PC-3 (cell line): ENCODE results near the gene ADGRV1. TPM values are rescaled to one million over a fixed set of nuclear protein-coding genes. Genes with fewer than 3 reads are reported as not detected.

Source experiments
- ATAC-seq: fragments of 200-7000 bp; cut with Tn5 transposase; 2 replicates; pipeline ENCODE4 v1.9.1; 2020; ENCODE audit warnings: mild to moderate bottlenecking, moderate library complexity
- BruUV-seq: library from RNA; stranded (reverse); fragments of 400-500 nt; replicated peaks from 2 replicates; lab custom pipeline; 2021; lab: Mats Ljungman, UMichigan
- CTCF ChIA-PET: fragments of 300-600 bp; sonication (Branson Sonifier 250); formaldehyde crosslinking; loops from one replicate; lab custom pipeline; 2022; ENCODE audit warnings: antibody characterized with exemption; lab: Charles Lee
- POLR2A ChIA-PET: fragments of 300-600 bp; sonication (Branson Sonifier 250); formaldehyde crosslinking; loops from one replicate; lab custom pipeline; 2022; ENCODE audit warnings: antibody characterized with exemption; ENCODE audit not compliant: unreplicated experiment; lab: Charles Lee
- DNase-seq: peaks from one replicate; pipeline ENCODE4 v3.0.0-alpha.2; 2015
- H2AFZ ChIP-seq: fragments of 300-600 bp; sonication (generic); 2 replicates; pipeline ENCODE4 v1.6.0; 2016; ENCODE audit warnings: antibody characterized with exemption, low read length
- H3F3A ChIP-seq: fragments of 300-600 bp; sonication (generic); one replicate; pipeline ENCODE4 v1.6.0; 2017; ENCODE audit warnings: antibody characterized with exemption, low read length, control low read depth, mild to moderate bottlenecking; ENCODE audit not compliant: unreplicated experiment
- H3K27ac ChIP-seq: fragments of 300-600 bp; sonication (generic); 2 replicates; pipeline ENCODE4 v1.5.1; 2016; ENCODE audit warnings: mild to moderate bottlenecking, low read length
- H3K27me3 ChIP-seq: fragments of 300-600 bp; sonication (generic); 2 replicates; pipeline ENCODE4 v1.6.1; 2016; ENCODE audit warnings: low read length, mixed read lengths
- H3K36me3 ChIP-seq: fragments of 300-600 bp; sonication (generic); 2 replicates; pipeline ENCODE4 v1.6.1; 2016; ENCODE audit warnings: low read depth, mixed run types, low read length, mixed read lengths
- H3K4me1 ChIP-seq: fragments of 300-600 bp; sonication (generic); 2 replicates; pipeline ENCODE4 v1.5.1; 2016; ENCODE audit warnings: low read length; ENCODE audit not compliant: insufficient read depth
- H3K4me2 ChIP-seq: fragments of 300-600 bp; sonication (generic); 2 replicates; pipeline ENCODE4 v1.6.0; 2016; ENCODE audit warnings: low read length
- H3K4me3 ChIP-seq: fragments of 300-600 bp; sonication (generic); 2 replicates; pipeline ENCODE4 v1.5.1; 2016; ENCODE audit warnings: mild to moderate bottlenecking, low read length, mixed read lengths
- H3K79me2 ChIP-seq: fragments of 300-600 bp; sonication (generic); 2 replicates; pipeline ENCODE4 v1.6.1; 2017; ENCODE audit warnings: low read length, mixed read lengths
- H3K9ac ChIP-seq: fragments of 300-600 bp; sonication (generic); 2 replicates; pipeline ENCODE4 v1.6.0; 2016; ENCODE audit warnings: mild to moderate bottlenecking, low read length
- H3K9me2 ChIP-seq: fragments of 300-600 bp; sonication (generic); replicated peaks from 2 replicates; pipeline ENCODE4 v1.6.1; 2016; ENCODE audit warnings: mixed run types, low read length, mixed read lengths
- H3K9me3 ChIP-seq: fragments of 300-600 bp; sonication (generic); 2 replicates; pipeline ENCODE4 v1.6.1; 2016; ENCODE audit warnings: low read length, mixed read lengths
- H4K20me1 ChIP-seq: fragments of 300-600 bp; sonication (generic); 2 replicates; pipeline ENCODE4 v1.6.1; 2016; ENCODE audit warnings: low read length, mixed read lengths
- EZH2 ChIP-seq: fragments of 300-600 bp; sonication (generic); IDR thresholded peaks from one replicate; pipeline ENCODE4 v1.6.1; 2017; ENCODE audit warnings: antibody characterized with exemption, mild to moderate bottlenecking, low read length; ENCODE audit not compliant: unreplicated experiment
- EZH2phosphoT487 ChIP-seq: fragments of 300-600 bp; sonication (generic); IDR thresholded peaks from 2 replicates; pipeline ENCODE4 v1.6.1; 2018; ENCODE audit warnings: mild to moderate bottlenecking, antibody characterized with exemption, low read length, borderline replicate concordance
- intact Hi-C: fragments of 100-400 bp; cut with micrococcal nuclease; formaldehyde crosslinking; loops from 2 replicates; pipeline ENCODE4 v1.9.0; 2023
- total RNA-seq: library from RNA; depleted of rRNA; stranded (reverse); fragments of >200 nt; gene quantifications from 2 replicates; pipeline ENCODE4 v1.2.3, GENCODE V29; 2014
- TF ChIP-seq, protein P1 (sequence below): fragments of 300-600 bp; sonication (generic); conservative IDR thresholded peaks from 2 replicates; pipeline ENCODE4 v1.5.1; 2017; ENCODE audit warnings: antibody characterized with exemption, low read depth, mild to moderate bottlenecking, low read length

The ADGRV1 gene
- total RNA-seq, 1 experiment from 2014 or later: 22.7 TPM

DNA sequence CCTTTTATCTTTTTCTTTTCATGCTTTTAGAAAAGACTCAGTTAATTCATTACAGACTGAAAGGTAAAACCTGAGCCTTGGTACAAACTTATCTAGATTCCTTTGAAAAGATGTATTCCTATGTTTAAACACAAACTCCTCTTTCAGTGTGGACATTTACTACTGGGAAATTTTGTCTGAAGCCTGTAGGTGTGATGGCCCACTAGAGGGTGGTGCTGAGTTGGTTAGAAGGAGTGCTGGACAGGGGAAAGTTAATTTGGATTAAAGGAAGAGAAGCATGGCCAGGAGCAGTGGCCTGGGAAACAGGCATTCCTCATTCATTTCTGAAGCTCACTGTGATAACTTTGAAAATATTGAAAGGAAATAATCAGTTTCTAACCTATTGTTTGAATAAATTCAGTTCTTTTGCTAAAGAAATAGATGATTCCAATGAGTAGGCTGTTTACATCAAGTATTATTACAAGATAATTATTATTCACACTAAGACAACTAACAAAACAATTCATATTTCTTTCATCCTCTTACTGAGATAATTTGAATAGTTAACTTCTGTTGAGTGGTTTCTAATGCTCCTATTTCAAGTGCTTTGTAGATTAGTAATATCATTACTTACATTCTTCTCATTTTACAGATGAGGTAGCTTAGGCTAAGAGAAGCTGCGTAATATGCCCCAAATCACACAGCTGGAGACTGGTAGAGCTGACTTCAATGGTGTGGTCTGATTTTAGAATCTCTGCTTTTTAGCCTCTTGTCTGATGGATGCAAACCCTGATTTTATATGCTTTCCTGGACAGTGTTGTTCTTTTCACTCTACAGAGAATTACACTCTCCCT is 150.9 kb downstream of the ADGRV1 start:
- no peak overlapping the region for H3K9ac ChIP-seq
- TF ChIP-seq EZH2phosphoT487: no peak
- TF ChIP-seq, protein P1, sequence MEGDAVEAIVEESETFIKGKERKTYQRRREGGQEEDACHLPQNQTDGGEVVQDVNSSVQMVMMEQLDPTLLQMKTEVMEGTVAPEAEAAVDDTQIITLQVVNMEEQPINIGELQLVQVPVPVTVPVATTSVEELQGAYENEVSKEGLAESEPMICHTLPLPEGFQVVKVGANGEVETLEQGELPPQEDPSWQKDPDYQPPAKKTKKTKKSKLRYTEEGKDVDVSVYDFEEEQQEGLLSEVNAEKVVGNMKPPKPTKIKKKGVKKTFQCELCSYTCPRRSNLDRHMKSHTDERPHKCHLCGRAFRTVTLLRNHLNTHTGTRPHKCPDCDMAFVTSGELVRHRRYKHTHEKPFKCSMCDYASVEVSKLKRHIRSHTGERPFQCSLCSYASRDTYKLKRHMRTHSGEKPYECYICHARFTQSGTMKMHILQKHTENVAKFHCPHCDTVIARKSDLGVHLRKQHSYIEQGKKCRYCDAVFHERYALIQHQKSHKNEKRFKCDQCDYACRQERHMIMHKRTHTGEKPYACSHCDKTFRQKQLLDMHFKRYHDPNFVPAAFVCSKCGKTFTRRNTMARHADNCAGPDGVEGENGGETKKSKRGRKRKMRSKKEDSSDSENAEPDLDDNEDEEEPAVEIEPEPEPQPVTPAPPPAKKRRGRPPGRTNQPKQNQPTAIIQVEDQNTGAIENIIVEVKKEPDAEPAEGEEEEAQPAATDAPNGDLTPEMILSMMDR: peak; percentile 97
- H3F3A ChIP-seq: no peaks in the 10 kb centered on the region
- intact Hi-C loops: loop anchor here (1.0 kb wide), 2 partner anchors 74 to 270 kb away; no protein-coding TSS in a partner anchor
- DNase-seq (peak; percentile 77), ATAC-seq (peak; percentile 99)
- no peaks in the 10 kb centered on the region for H3K79me2 ChIP-seq
- no peaks in the 10 kb centered on the region for H3K4me1 ChIP-seq
- no peaks in the 10 kb centered on the region for H3K9me3 ChIP-seq
- H3K4me3 ChIP-seq: no peak overlapping the region
- ChIA-PET POLR2A (no interaction called here), CTCF (interaction anchor here (0.9 kb wide), 1 partner anchor 74 kb away, joined by 6 read pairs; no protein-coding TSS in a partner anchor)
- no peak overlapping the region for H3K4me2 ChIP-seq
- no TSS peak for BruUV-seq
- no peak overlapping the region for H3K27ac ChIP-seq
- H4K20me1 ChIP-seq: no peaks in the 10 kb centered on the region
- no peaks in the 10 kb centered on the region for H3K36me3 ChIP-seq
- H2AFZ ChIP-seq: no peak overlapping the region
- H3K9me2 ChIP-seq: no peaks in the 10 kb centered on the region
- H3K27me3 ChIP-seq: no peaks in the 10 kb centered on the region

DNA sequence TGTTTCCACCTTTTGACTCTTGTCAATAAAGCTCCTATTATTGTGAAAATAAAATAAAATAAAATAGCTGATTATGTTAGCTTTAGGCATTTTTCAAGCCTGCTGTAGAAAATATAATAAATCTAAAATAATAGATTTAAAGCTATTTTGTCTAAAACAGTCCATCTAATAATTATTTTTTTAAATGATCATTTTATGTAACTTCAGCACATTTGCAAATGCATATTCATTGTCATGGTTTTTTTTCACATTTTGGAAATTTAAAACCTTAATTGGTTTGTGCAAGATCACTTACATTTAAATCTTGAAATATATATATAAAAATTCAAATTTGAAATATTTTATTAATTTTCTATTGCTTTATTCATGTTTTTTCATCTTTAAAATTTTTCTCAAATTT is 159.8 kb downstream of the ADGRV1 start:
- intact Hi-C loops: no loop called here
- H3K79me2 ChIP-seq: no peaks in the 10 kb centered on the region
- no peak for TF ChIP-seq EZH2
- no peak for TF ChIP-seq EZH2phosphoT487
- TF ChIP-seq, protein P1: no peak
- H3K27ac ChIP-seq: no peak overlapping the region
- no peaks in the 10 kb centered on the region for H3K27me3 ChIP-seq
- ChIA-PET POLR2A (no interaction called here), CTCF (no interaction called here)
- no TSS peak for BruUV-seq
- no peak overlapping the region for H3K4me2 ChIP-seq
- no peak overlapping the region for H3K9ac ChIP-seq
- H2AFZ ChIP-seq: no peak overlapping the region
- H3F3A ChIP-seq: no peaks in the 10 kb centered on the region
- DNase-seq: no peak
- no peaks in the 10 kb centered on the region for H3K9me2 ChIP-seq
- no peaks in the 10 kb centered on the region for H4K20me1 ChIP-seq
- no peaks in the 10 kb centered on the region for H3K9me3 ChIP-seq
- H3K4me3 ChIP-seq: no peak overlapping the region
- no peaks in the 10 kb centered on the region for H3K36me3 ChIP-seq
- H3K4me1 ChIP-seq: no peaks in the 10 kb centered on the region
- ATAC-seq: no peak

DNA sequence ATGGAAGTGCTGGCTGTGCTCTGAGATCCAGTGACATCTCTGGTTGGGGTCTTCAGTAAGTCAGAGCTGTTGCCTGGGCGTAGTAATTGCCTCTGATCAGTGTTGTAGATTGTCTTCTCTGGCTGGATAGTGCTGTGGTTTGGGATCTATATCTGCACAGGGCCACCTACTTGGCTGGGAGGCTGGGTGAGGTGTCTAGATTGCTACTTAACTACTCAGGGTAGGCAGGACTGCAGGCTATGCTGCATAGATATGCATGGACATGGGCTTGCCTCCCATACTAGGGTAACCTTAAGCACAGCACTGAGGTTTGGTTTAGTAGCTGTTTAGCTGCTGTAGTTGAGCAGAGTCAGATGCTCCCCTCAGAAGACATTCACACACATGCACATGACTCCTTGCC is 181.0 kb downstream of the ADGRV1 start:
- ChIA-PET CTCF (no interaction called here), POLR2A (interaction anchor here (0.7 kb wide), 1 partner anchor 641 kb away, joined by 8 read pairs; no protein-coding TSS in a partner anchor)
- ATAC-seq (no peak), DNase-seq (no peak)
- no TSS peak for BruUV-seq
- Histone ChIP-seq H3K27me3 (no peaks in the 10 kb centered on the region), H3K4me1 (no peaks in the 10 kb centered on the region), H3K79me2 (no peaks in the 10 kb centered on the region), H3K9ac (no peak overlapping the region), H3K4me3 (no peak overlapping the region), H3K9me3 (no peaks in the 10 kb centered on the region), H3K36me3 (no peaks in the 10 kb centered on the region), H4K20me1 (no peaks in the 10 kb centered on the region), H3K4me2 (no peak overlapping the region), H3K9me2 (no peaks in the 10 kb centered on the region), H3K27ac (no peak overlapping the region), H2AFZ (no peak overlapping the region), H3F3A (no peaks in the 10 kb centered on the region)
- TF ChIP-seq EZH2phosphoT487 (no peak), EZH2 (no peak)
- TF ChIP-seq, protein P1: no peak
- intact Hi-C loops: no loop called here
